Sigmoid colon (tissue), 7 donors: ENCODE results near the gene MCTP1. TPM values are rescaled to one million over a fixed set of nuclear protein-coding genes. Genes with fewer than 3 reads are reported as not detected.

Experiments
- DNase-seq: peaks from one replicate; pipeline ENCODE4 v3.0.0-alpha.2; 2019
- H3K27ac ChIP-seq, 4 donors: fragments of 200-600 bp; sonication (generic); one replicate each; pipeline ENCODE4 v1.5.1; 2016 to 2019; ENCODE audit warnings: mild to moderate bottlenecking in 1 of 4
- H3K27me3 ChIP-seq, 3 donors: fragments of 200-600 bp; sonication (generic); one replicate each; pipeline ENCODE4 v1.5.1; 2019; ENCODE audit warnings: mild to moderate bottlenecking in 1 of 3
- H3K36me3 ChIP-seq, 4 donors: fragments of 200-600 bp; sonication (generic); one replicate each; pipeline ENCODE4 v1.5.1; 2016 to 2019
- H3K4me1 ChIP-seq, 4 donors: fragments of 200-600 bp; sonication (generic); one replicate each; pipeline ENCODE4 v1.5.1; 2017 to 2019
- H3K4me3 ChIP-seq, 4 donors: fragments of 200-600 bp; sonication (generic); one replicate each; pipeline ENCODE4 v1.5.1; 2017 to 2019; ENCODE audit warnings: mild to moderate bottlenecking in 2 of 4, moderate library complexity in 1 of 4
- H3K9me3 ChIP-seq, 4 donors: fragments of 200-600 bp in 3 of 4; sonication (generic) in 3 of 4; one replicate each; pipeline versions ENCODE4 v1.5.1 to v1.6.1; 2013 to 2019
- CTCF ChIP-seq, 4 experiments: fragments of 450-650 bp in 3 of 4; fragments of 200-600 bp in 1 of 4; IDR thresholded peaks; one replicate each; pipeline ENCODE4 v1.5.1; 2016 to 2019; ENCODE audit warnings: antibody characterized with exemption in 4 of 4, mild to moderate bottlenecking in 3 of 4, moderate library complexity in 2 of 4
- EP300 ChIP-seq, 4 donors: sonication (generic); formaldehyde crosslinking; IDR thresholded peaks; one replicate each; pipeline ENCODE4 v1.6.1; 2017; ENCODE audit warnings: antibody characterized with exemption in 4 of 4
- POLR2A ChIP-seq, 2 donors: fragments of 450-650 bp; IDR thresholded peaks; one replicate each; pipeline ENCODE4 v1.6.1; 2016; ENCODE audit warnings: antibody characterized with exemption in 2 of 2, mild to moderate bottlenecking in 2 of 2, moderate library complexity in 2 of 2
- POLR2AphosphoS5 ChIP-seq, 4 donors: sonication (generic); formaldehyde crosslinking; IDR thresholded peaks; one replicate each; pipeline ENCODE4 v1.6.1; 2017; ENCODE audit warnings: antibody characterized with exemption in 4 of 4
- WGBS, 2 donors: extraction: QIAGEN DNeasy Blood & Tissue Kit; methylation state at CpG; one replicate each; pipeline ENCODE4 v1.1.7; 2013; 5-methylcytosine and 5-hydroxymethylcytosine counted together
- intact Hi-C: fragments of 100-400 bp; cut with DNase I; formaldehyde crosslinking; loops from one replicate; pipeline ENCODE4 v1.15.1; 2023
- polyA plus RNA-seq, 3 donors: library from polyadenylated mRNA; stranded (reverse); fragments of 200-250 nt; gene quantifications; one replicate each; pipeline ENCODE4 v1.2.3, GENCODE V29; 2013
- total RNA-seq, 4 donors: library from RNA; depleted of rRNA; stranded (reverse); fragments of >200 nt; gene quantifications; one replicate each; pipeline ENCODE4 v1.1.0, GENCODE V29; 2016
- donor health status: healthy with polysubstance abuse.
- donor health status: Bipolar disorder and iron deficiency.
- donor health status: healthy.

Gene MCTP1
- total and polyA plus RNA-seq, 7 donors, result 2.1 to 20.5 (median 12.5) TPM

- TF ChIP-seq CTCF (IDR thresholded peaks at IDR 0.05) (no peak), EP300 (IDR thresholded peaks at IDR 0.05) (no peak), POLR2A (IDR thresholded peaks at IDR 0.05) (no peak), POLR2AphosphoS5 (IDR thresholded peaks at IDR 0.05) (no peak)
- intact Hi-C loops, result no loop called here
- 73 to 87% methylated on average over 2 of the region's 2 CpGs for WGBS, 2 donors
- no peak overlapping the region for H3K27ac ChIP-seq
- no peak for DNase-seq
- H3K4me1 ChIP-seq, result no peaks in the 10 kb centered on the region
- H3K9me3 ChIP-seq, result no peaks in the 10 kb centered on the region
- no peaks in the 10 kb centered on the region for H3K36me3 ChIP-seq
- H3K4me3 ChIP-seq, result no peak overlapping the region
- no peaks in the 10 kb centered on the region for H3K27me3 ChIP-seq
These were observed 513.2 kb downstream of the MCTP1 start for GRCh38 chr5:94771742-94772141.

- Histone ChIP-seq H3K4me3 (no peak overlapping the region), H3K4me1 (no peaks in the 10 kb centered on the region), H3K36me3 (no peaks in the 10 kb centered on the region), H3K9me3 (no peaks in the 10 kb centered on the region), H3K27ac (no peak overlapping the region), H3K27me3 (no peaks in the 10 kb centered on the region)
- WGBS, 2 donors, result 86 to 90% methylated on average over 7 of the region's 7 CpGs
- intact Hi-C loops, result no loop called here
- TF ChIP-seq EP300 (IDR thresholded peaks at IDR 0.05), result no peak
- TF ChIP-seq CTCF (IDR thresholded peaks at IDR 0.05), result no peak
- TF ChIP-seq POLR2A (IDR thresholded peaks at IDR 0.05), result no peak
- TF ChIP-seq POLR2AphosphoS5 (IDR thresholded peaks at IDR 0.05), result no peak
- no peak for DNase-seq
These were observed 514.9 kb downstream of the MCTP1 start for GRCh38 chr5:94769996-94770395.

- intact Hi-C loops, result no loop called here
- H3K27ac ChIP-seq, result no peak overlapping the region
- no peak for DNase-seq
- no peaks in the 10 kb centered on the region for H3K4me1 ChIP-seq
- TF ChIP-seq POLR2A (IDR thresholded peaks at IDR 0.05) (no peak), POLR2AphosphoS5 (IDR thresholded peaks at IDR 0.05) (no peak), CTCF (IDR thresholded peaks at IDR 0.05) (no peak), EP300 (IDR thresholded peaks at IDR 0.05) (no peak)
- no peak overlapping the region for H3K4me3 ChIP-seq
- no peaks in the 10 kb centered on the region for H3K36me3 ChIP-seq
- no peaks in the 10 kb centered on the region for H3K27me3 ChIP-seq
- 67 to 83% methylated on average over 4 of the region's 4 CpGs for WGBS, 2 donors
- no peaks in the 10 kb centered on the region for H3K9me3 ChIP-seq
These were observed 523.1 kb downstream of the MCTP1 start for GRCh38 chr5:94761786-94762185.

- intact Hi-C loops, result no loop called here
- H3K27ac ChIP-seq, result no peak overlapping the region
- no peaks in the 10 kb centered on the region for H3K9me3 ChIP-seq
- DNase-seq, result no peak
- H3K4me1 ChIP-seq, result no peaks in the 10 kb centered on the region
- no peak overlapping the region for H3K4me3 ChIP-seq
- no peaks in the 10 kb centered on the region for H3K27me3 ChIP-seq
- whole genome bisulfite sequencing, 2 donors, result 70 to 74% methylated on average over 1 of the region's 1 CpG
- no peaks in the 10 kb centered on the region for H3K36me3 ChIP-seq
- TF ChIP-seq POLR2A (IDR thresholded peaks at IDR 0.05) (no peak), POLR2AphosphoS5 (IDR thresholded peaks at IDR 0.05) (no peak), CTCF (IDR thresholded peaks at IDR 0.05) (no peak), EP300 (IDR thresholded peaks at IDR 0.05) (no peak)
These were observed 523.8 kb downstream of the MCTP1 start for GRCh38 chr5:94761055-94761454.

GRCh38 chr5:94759961-94760360, 524.9 kb downstream of the MCTP1 start:
- 76 to 89% methylated on average over 1 of the region's 1 CpG for WGBS, 2 donors
- TF ChIP-seq POLR2AphosphoS5 (IDR thresholded peaks at IDR 0.05), result no peak
- no peak for TF ChIP-seq CTCF (IDR thresholded peaks at IDR 0.05)
- TF ChIP-seq EP300 (IDR thresholded peaks at IDR 0.05), result no peak
- TF ChIP-seq POLR2A (IDR thresholded peaks at IDR 0.05), result no peak

More at GRCh38 chr5:94759961-94760360, 524.9 kb downstream of the MCTP1 start:
- H3K27ac ChIP-seq, result no peak overlapping the region
- no peaks in the 10 kb centered on the region for H3K9me3 ChIP-seq
- no peaks in the 10 kb centered on the region for H3K27me3 ChIP-seq
- no peak overlapping the region for H3K4me3 ChIP-seq
- H3K36me3 ChIP-seq, result no peaks in the 10 kb centered on the region
- intact Hi-C loops, result no loop called here
- H3K4me1 ChIP-seq, result no peaks in the 10 kb centered on the region
- no peak for DNase-seq
